ENCODE results near the gene FAM98B. TPM values are rescaled to one million over a fixed set of nuclear protein-coding genes. Genes with fewer than 3 reads are reported as not detected.
"Not testable (repeated sequence)": the region's sequence is repeated elsewhere in the genome, so short reads cannot be mapped to it uniquely, and the experiment has no call there.

Gene FAM98B
- total and polyA plus RNA-seq, 3 donors from 2014 or later = 15.6 to 18.4 (median 16.1) TPM

- DNase-seq = no peak
- no peaks in the 10 kb centered on the region for H3K4me1 ChIP-seq
- WGBS, 2 donors = 92 to 94% methylated on average over 1 of the region's 1 CpG
- H3K36me3 ChIP-seq (ENCODE audit: low read depth, missing control alignments) = no peaks in the 10 kb centered on the region
- no peaks in the 10 kb centered on the region for H3K27me3 ChIP-seq
- H3K27ac ChIP-seq = no peak overlapping the region
- no peak overlapping the region for H3K4me3 ChIP-seq
- no peaks in the 10 kb centered on the region for H3K9me3 ChIP-seq
- intact Hi-C loops (cut with DNase I; ENCODE audit: low total_unique reads) = no loop called here
- TF ChIP-seq CTCF (IDR thresholded peaks at IDR 0.05) (no peak), POLR2A (IDR thresholded peaks at IDR 0.05) (no peak)
Observed at GRCh38 chr15:38427380-38427779, 26.5 kb upstream of the FAM98B start.

GRCh38 chr15:38430106-38430760, 23.7 kb upstream of the FAM98B start:
- TF ChIP-seq CTCF (IDR thresholded peaks at IDR 0.05) (no peak), POLR2A (IDR thresholded peaks at IDR 0.05) (no peak)
- intact Hi-C loops (cut with DNase I; ENCODE audit: low total_unique reads) = no loop called here
- Histone ChIP-seq H3K27me3 (no peaks in the 10 kb centered on the region), H3K9me3 (no peaks in the 10 kb centered on the region), H3K4me1 (no peaks in the 10 kb centered on the region), H3K27ac (no peak overlapping the region), H3K36me3 (ENCODE audit: low read depth, missing control alignments) (no peaks in the 10 kb centered on the region), H3K4me3 (no peak overlapping the region)
- 79 to 82% methylated on average over 3 of the region's 3 CpGs for WGBS, 2 donors
- no peak for DNase-seq

GRCh38 chr15:38436993-38437392, 16.9 kb upstream of the FAM98B start:
- intact Hi-C loops (cut with DNase I; ENCODE audit: low total_unique reads) = no loop called here
- H3K4me3 ChIP-seq = no peak overlapping the region
- no peaks in the 10 kb centered on the region for H3K27me3 ChIP-seq
- no peaks in the 10 kb centered on the region for H3K9me3 ChIP-seq
- WGBS, 2 donors = 38 to 80% methylated on average over 1 of the region's 1 CpG
- H3K36me3 ChIP-seq (ENCODE audit: low read depth, missing control alignments) = no peaks in the 10 kb centered on the region
- no peak for DNase-seq
- no peak for TF ChIP-seq CTCF (IDR thresholded peaks at IDR 0.05)
- no peak for TF ChIP-seq POLR2A (IDR thresholded peaks at IDR 0.05)
- no peak overlapping the region for H3K27ac ChIP-seq
- no peaks in the 10 kb centered on the region for H3K4me1 ChIP-seq

GRCh38 chr15:38437603-38438002, 16.3 kb upstream of the FAM98B start:
- H3K27me3 ChIP-seq; intact Hi-C loops (cut with DNase I; ENCODE audit: low total_unique reads); H3K4me3 ChIP-seq; H3K9me3 ChIP-seq; H3K36me3 ChIP-seq (ENCODE audit: low read depth, missing control alignments); H3K27ac ChIP-seq; DNase-seq; H3K4me1 ChIP-seq: not testable (repeated sequence)
- 70 to 78% methylated on average over 4 of the region's 4 CpGs for WGBS, 2 donors

GRCh38 chr15:38438031-38438986, 15.6 kb upstream of the FAM98B start:
- H3K27me3 ChIP-seq = no peaks in the 10 kb centered on the region
- H3K4me1 ChIP-seq = no peaks in the 10 kb centered on the region
- H3K9me3 ChIP-seq = no peaks in the 10 kb centered on the region
- intact Hi-C loops (cut with DNase I; ENCODE audit: low total_unique reads) = no loop called here
- H3K27ac ChIP-seq = no peak overlapping the region
- TF ChIP-seq POLR2A (IDR thresholded peaks at IDR 0.05) (no peak), CTCF (IDR thresholded peaks at IDR 0.05) (no peak)
- no peaks in the 10 kb centered on the region for H3K36me3 ChIP-seq (ENCODE audit: low read depth, missing control alignments)
- DNase-seq = no peak
- 64 to 78% methylated on average over 2 of the region's 2 CpGs for WGBS, 2 donors
- H3K4me3 ChIP-seq = no peak overlapping the region

All from testis (tissue), 3 donors.